ENCODE results near the gene ECM2.

The ECM2 gene

GRCh38 chr9:92467041-92467440, 68.7 kb downstream of the ECM2 start:
- no peak for DNase-seq (ENCODE audit: low spot score)

- no peak for DNase-seq (ENCODE audit: low spot score)
Observed at GRCh38 chr9:92463984-92464383, 71.8 kb downstream of the ECM2 start.

- DNase-seq (ENCODE audit: low spot score), result no peak
Observed at GRCh38 chr9:92463387-92463786, 72.4 kb downstream of the ECM2 start.

- DNase-seq (ENCODE audit: low spot score), result no peak
Observed at GRCh38 chr9:92457576-92457975, 78.2 kb downstream of the ECM2 start.

DNA sequence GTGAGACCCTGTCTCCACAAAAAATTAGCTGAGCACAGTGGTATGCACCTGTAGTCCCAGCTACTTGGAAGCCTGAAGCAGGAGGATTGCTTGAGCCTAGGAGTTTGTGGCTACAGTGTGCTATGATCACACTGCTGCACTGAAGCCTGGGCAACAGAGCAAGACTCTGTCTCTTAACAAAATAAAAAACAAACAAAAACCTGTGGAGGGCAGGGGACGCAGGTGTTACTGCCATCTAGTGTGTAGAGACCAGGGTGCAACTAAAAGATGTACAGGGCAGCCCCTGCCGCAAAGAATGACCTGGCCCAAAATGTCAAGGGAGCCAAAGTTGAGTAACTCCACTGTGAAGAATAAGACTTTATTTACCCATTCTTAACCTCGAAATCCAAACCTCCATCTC, 80.6 kb downstream of the ECM2 start:
- DNase-seq (ENCODE audit: low spot score), result no peak

GRCh38 chr9:92446536-92446935, 89.3 kb downstream of the ECM2 start:
- DNase-seq (ENCODE audit: low spot score), result no peak

Data from kidney capillary endothelial cell (primary cell).